ENCODE measurements around the gene SLC37A1. TPM values are rescaled to one million over a fixed set of nuclear protein-coding genes. Genes with fewer than 3 reads are reported as not detected.
A peak's percentile ranks its signal among the peaks of the same experiment; 100 is the strongest.

Gene SLC37A1
- total RNA-seq, 1 donor from 2014 or later, result 60.2 TPM

DNA sequence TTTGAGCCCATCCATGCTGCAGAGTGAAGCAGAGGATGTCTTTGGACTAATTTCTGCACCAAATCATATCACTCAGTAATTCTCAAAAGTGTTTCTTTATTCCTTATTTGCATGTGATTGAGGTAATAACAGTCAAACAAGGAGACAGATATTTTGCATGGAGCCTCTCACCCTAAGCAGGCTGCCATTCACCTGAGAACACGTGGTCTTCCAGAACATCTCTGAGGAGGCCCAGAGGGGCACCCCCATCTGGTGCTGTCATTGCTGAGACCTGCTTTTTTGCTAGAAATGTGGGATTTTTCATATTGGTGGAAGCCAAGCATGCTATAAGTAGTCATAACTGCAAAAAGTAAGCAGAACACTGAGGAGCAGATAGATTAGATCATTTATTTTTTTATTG, 7.7 kb downstream of the SLC37A1 start:
- Mint-ChIP-seq H3K9me3 (ENCODE audit: low read depth) (no peaks in the 10 kb centered on the region), H3K4me3 (ENCODE audit: low read depth) (no peak overlapping the region), H3K36me3 (ENCODE audit: insufficient read depth) (peaks cover 44% of the 10 kb centered on the region), H3K4me1 (ENCODE audit: low read depth) (peaks cover 47% of the 10 kb centered on the region), H3K27ac (no peak overlapping the region), H3K27me3 (no peaks in the 10 kb centered on the region)
- TF ChIP-seq, protein P1, sequence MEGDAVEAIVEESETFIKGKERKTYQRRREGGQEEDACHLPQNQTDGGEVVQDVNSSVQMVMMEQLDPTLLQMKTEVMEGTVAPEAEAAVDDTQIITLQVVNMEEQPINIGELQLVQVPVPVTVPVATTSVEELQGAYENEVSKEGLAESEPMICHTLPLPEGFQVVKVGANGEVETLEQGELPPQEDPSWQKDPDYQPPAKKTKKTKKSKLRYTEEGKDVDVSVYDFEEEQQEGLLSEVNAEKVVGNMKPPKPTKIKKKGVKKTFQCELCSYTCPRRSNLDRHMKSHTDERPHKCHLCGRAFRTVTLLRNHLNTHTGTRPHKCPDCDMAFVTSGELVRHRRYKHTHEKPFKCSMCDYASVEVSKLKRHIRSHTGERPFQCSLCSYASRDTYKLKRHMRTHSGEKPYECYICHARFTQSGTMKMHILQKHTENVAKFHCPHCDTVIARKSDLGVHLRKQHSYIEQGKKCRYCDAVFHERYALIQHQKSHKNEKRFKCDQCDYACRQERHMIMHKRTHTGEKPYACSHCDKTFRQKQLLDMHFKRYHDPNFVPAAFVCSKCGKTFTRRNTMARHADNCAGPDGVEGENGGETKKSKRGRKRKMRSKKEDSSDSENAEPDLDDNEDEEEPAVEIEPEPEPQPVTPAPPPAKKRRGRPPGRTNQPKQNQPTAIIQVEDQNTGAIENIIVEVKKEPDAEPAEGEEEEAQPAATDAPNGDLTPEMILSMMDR (IDR thresholded peaks at IDR 0.05; ENCODE audit: unreplicated experiment), result no peak
- no peak for DNase-seq (ENCODE audit: low spot score, unreplicated experiment)

DNA sequence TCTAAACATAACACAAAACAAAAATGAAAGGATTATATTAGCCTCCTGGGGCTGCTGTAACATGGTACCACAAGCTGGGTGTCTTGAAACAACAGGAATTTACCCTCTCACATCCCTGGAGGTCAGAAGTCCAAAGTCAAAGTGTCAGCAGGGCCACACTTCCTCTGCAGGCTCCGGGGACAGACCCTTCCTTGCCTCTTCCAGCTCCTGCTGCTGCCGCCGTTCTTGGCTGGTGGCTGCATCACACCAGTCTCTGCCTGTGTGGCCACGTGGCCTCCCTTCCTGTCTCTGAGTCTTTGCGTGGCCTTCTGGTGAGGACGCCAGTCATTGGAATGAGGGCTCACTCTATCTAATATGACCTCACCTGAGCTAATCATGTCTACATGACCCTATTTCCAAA, 8.2 kb downstream of the SLC37A1 start:
- no peaks in the 10 kb centered on the region for H3K27me3 Mint-ChIP-seq
- H3K4me1 Mint-ChIP-seq (ENCODE audit: low read depth), result peaks cover 46% of the 10 kb centered on the region
- H3K9me3 Mint-ChIP-seq (ENCODE audit: low read depth), result no peaks in the 10 kb centered on the region
- no peak for DNase-seq (ENCODE audit: low spot score, unreplicated experiment)
- H3K27ac Mint-ChIP-seq, result no peak overlapping the region
- no peak overlapping the region for H3K4me3 Mint-ChIP-seq (ENCODE audit: low read depth)
- H3K36me3 Mint-ChIP-seq (ENCODE audit: insufficient read depth), result peaks cover 42% of the 10 kb centered on the region
- TF ChIP-seq, protein P1 (IDR thresholded peaks at IDR 0.05; ENCODE audit: unreplicated experiment), result no peak

DNA sequence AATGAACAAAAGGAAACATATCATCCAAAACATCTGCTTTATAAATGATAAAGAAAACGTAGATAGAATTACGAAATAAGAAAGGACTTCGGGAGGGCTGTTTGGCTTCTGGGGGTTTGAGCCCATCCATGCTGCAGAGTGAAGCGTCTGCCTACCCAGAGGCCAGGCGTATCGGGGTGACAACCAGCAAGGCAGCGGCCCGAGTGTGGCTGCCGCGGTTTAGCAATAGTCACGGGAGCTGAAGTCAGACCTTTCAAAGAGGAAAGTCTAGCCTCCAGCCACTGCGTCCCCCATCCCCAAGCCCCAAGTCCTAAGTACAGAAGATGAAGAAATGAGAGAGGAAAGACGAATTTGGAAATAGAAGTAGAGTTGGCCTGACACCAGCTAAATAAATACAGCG, 8.6 kb downstream of the SLC37A1 start:
- Mint-ChIP-seq H3K27ac (no peak overlapping the region), H3K27me3 (no peaks in the 10 kb centered on the region), H3K36me3 (ENCODE audit: insufficient read depth) (peaks cover 40% of the 10 kb centered on the region), H3K4me1 (ENCODE audit: low read depth) (peaks cover 43% of the 10 kb centered on the region), H3K9me3 (ENCODE audit: low read depth) (no peaks in the 10 kb centered on the region), H3K4me3 (ENCODE audit: low read depth) (no peak overlapping the region)
- no peak for DNase-seq (ENCODE audit: low spot score, unreplicated experiment)
- TF ChIP-seq, protein P1 (IDR thresholded peaks at IDR 0.05; ENCODE audit: unreplicated experiment), result no peak

DNA sequence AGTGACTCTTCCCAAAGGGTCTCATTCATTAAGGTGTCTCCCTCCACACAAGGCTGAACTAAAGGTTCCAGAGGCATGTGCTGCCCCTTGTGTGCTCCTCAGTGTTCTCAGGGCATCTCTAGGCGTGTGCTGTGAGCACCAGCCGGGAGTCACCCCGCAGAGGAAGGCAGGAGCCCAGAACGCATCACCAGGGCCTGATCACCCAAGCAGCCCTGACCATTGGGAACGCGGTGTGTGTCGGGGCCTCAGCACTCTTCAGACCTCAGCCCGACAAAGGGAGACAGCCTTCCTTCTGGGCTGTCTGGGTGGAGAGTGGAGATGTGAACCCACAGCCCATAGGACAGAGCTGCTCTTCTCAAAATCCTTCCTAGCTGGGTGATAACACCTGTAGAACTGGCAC, 9.1 kb downstream of the SLC37A1 start:
- Mint-ChIP-seq H3K9me3 (ENCODE audit: low read depth) (no peaks in the 10 kb centered on the region), H3K4me3 (ENCODE audit: low read depth) (no peak overlapping the region), H3K36me3 (ENCODE audit: insufficient read depth) (peaks cover 40% of the 10 kb centered on the region), H3K27ac (peak overlapping the region; percentile 98), H3K27me3 (no peaks in the 10 kb centered on the region), H3K4me1 (ENCODE audit: low read depth) (peaks cover 38% of the 10 kb centered on the region)
- no peak for DNase-seq (ENCODE audit: low spot score, unreplicated experiment)
- TF ChIP-seq, protein P1 (IDR thresholded peaks at IDR 0.05; ENCODE audit: unreplicated experiment), result no peak

DNA sequence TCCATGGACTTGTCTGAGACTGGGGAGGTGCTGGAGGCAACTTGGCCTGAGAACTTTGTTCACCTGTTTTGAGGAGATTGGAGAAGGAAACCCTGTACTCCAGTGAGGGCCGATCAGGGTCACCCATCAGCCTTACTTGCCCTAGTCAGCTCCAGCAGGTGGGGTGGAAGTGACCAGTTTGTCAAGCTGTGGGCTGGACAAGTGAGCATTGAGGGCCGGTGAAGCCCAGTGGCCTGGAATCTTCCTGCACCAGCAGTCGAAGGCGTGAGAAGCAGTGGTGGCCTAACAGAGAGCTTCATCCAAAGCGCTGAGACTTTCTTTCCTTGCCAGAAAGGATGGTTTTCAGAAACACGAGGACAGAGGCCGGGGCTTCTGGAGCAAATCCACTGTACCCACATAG, 9.6 kb downstream of the SLC37A1 start:
- H3K4me1 Mint-ChIP-seq (ENCODE audit: low read depth), result peaks cover 37% of the 10 kb centered on the region
- TF ChIP-seq, protein P1 (IDR thresholded peaks at IDR 0.05; ENCODE audit: unreplicated experiment), result no peak
- peaks cover 40% of the 10 kb centered on the region for H3K36me3 Mint-ChIP-seq (ENCODE audit: insufficient read depth)
- H3K27me3 Mint-ChIP-seq, result no peaks in the 10 kb centered on the region
- no peak overlapping the region for H3K4me3 Mint-ChIP-seq (ENCODE audit: low read depth)
- H3K9me3 Mint-ChIP-seq (ENCODE audit: low read depth), result no peaks in the 10 kb centered on the region
- peak overlapping the region; percentile 98 for H3K27ac Mint-ChIP-seq
- DNase-seq (ENCODE audit: low spot score, unreplicated experiment), result no peak
